Measurements from ENCODE around the gene DALRD3. TPM values are rescaled to one million over a fixed set of nuclear protein-coding genes. Genes with fewer than 3 reads are reported as not detected.

DALRD3 gene
- total and polyA plus RNA-seq, 4 donors = 24.3 to 39.5 (median 33.3) TPM

- Histone ChIP-seq H3K4me3 (no peak overlapping the region), H3K36me3 (ENCODE audit: control insufficient read depth in 4 of 4, insufficient read depth in 4 of 4, low read length in 4 of 4) (peaks cover 7 to 37% (median 28%) of the 10 kb centered on the region in 4 donors), H3K9me3 (ENCODE audit: control insufficient read depth in 4 of 4, insufficient read depth in 3 of 4, low read length in 3 of 4) (no peaks in the 10 kb centered on the region), H3K9ac (ENCODE audit: insufficient read depth in 1 of 2, low read length in 2 of 2) (peak overlapping the region in 1 of 2 donors; percentile 74), H3K4me1 (ENCODE audit: control insufficient read depth in 5 of 5, insufficient read depth in 5 of 5, low read length in 5 of 5) (peaks cover 6 to 33% (median 12%) of the 10 kb centered on the region in 5 donors), H3K27me3 (ENCODE audit: control insufficient read depth in 3 of 3, insufficient read depth in 3 of 3, low read length in 2 of 3) (no peaks in the 10 kb centered on the region), H3K27ac (ENCODE audit: low read depth in 1 of 2, low read length in 1 of 2) (peak overlapping the region in 1 of 2 donors; percentile 93)
- no peak for ATAC-seq (ENCODE audit: insufficient read depth, low FRiP score)
- no peak for DNase-seq
- TF ChIP-seq CTCF (IDR thresholded peaks at IDR 0.05; ENCODE audit: control extremely low read depth, extremely low read depth) = no peak
- WGBS, 2 donors = 26 to 34% methylated on average over 12 of the region's 12 CpGs
These were observed 1.6 kb upstream of the DALRD3 start for GRCh38 chr3:49019941-49020329.

GRCh38 chr3:49018707-49019006 is 277 bp upstream of the DALRD3 start:
- H3K4me1 ChIP-seq (ENCODE audit: control insufficient read depth in 5 of 5, insufficient read depth in 5 of 5, low read length in 5 of 5) = peaks cover 6 to 33% (median 12%) of the 10 kb centered on the region in 5 donors
- TF ChIP-seq CTCF (IDR thresholded peaks at IDR 0.05; ENCODE audit: control extremely low read depth, extremely low read depth) = no peak
- peak overlapping the region; percentile 71 to 90 for H3K27ac ChIP-seq (ENCODE audit: low read depth in 1 of 2, low read length in 1 of 2)
- H3K36me3 ChIP-seq (ENCODE audit: control insufficient read depth in 4 of 4, insufficient read depth in 4 of 4, low read length in 4 of 4) = peaks cover 9 to 27% (median 22%) of the 10 kb centered on the region in 4 donors
- ATAC-seq (ENCODE audit: insufficient read depth, low FRiP score) (no peak), DNase-seq (no peak)
- 2% methylated on average over 18 of the region's 18 CpGs for WGBS, 2 donors
- peak overlapping the region; percentile 11 to 48 for H3K9ac ChIP-seq (ENCODE audit: insufficient read depth in 1 of 2, low read length in 2 of 2)
- peak overlapping the region; percentile 85 for H3K4me3 ChIP-seq
- no peaks in the 10 kb centered on the region for H3K9me3 ChIP-seq (ENCODE audit: control insufficient read depth in 4 of 4, insufficient read depth in 3 of 4, low read length in 3 of 4)
- H3K27me3 ChIP-seq (ENCODE audit: control insufficient read depth in 3 of 3, insufficient read depth in 3 of 3, low read length in 2 of 3) = no peaks in the 10 kb centered on the region

- H3K27me3 ChIP-seq (ENCODE audit: control insufficient read depth in 3 of 3, insufficient read depth in 3 of 3, low read length in 2 of 3) = no peaks in the 10 kb centered on the region
- peak overlapping the region; percentile 85 for H3K4me3 ChIP-seq
- no peak for TF ChIP-seq CTCF (IDR thresholded peaks at IDR 0.05; ENCODE audit: control extremely low read depth, extremely low read depth)
- no peak for ATAC-seq (ENCODE audit: insufficient read depth, low FRiP score)
- peaks cover 9 to 35% (median 25%) of the 10 kb centered on the region in 4 donors for H3K36me3 ChIP-seq (ENCODE audit: control insufficient read depth in 4 of 4, insufficient read depth in 4 of 4, low read length in 4 of 4)
- peaks cover 6 to 22% (median 12%) of the 10 kb centered on the region in 5 donors for H3K4me1 ChIP-seq (ENCODE audit: control insufficient read depth in 5 of 5, insufficient read depth in 5 of 5, low read length in 5 of 5)
- H3K9ac ChIP-seq (ENCODE audit: insufficient read depth in 1 of 2, low read length in 2 of 2) = peak overlapping the region; percentile 8 to 26
- DNase-seq = no peak
- H3K27ac ChIP-seq (ENCODE audit: low read depth in 1 of 2, low read length in 1 of 2) = peak overlapping the region in 1 of 2 donors; percentile 90
- 9 to 10% methylated on average over 20 to 23 of the region's 23 CpGs for WGBS, 2 donors
- no peaks in the 10 kb centered on the region for H3K9me3 ChIP-seq (ENCODE audit: control insufficient read depth in 4 of 4, insufficient read depth in 3 of 4, low read length in 3 of 4)
These were observed 980 bp downstream of the DALRD3 start for GRCh38 chr3:49017229-49017970.
